GM12873 (cell line): ENCODE data around the gene IPO9.

Experiments
- TF ChIP-seq, protein P1 (sequence below): IDR thresholded peaks from 2 replicates; pipeline ENCODE4 v1.5.1; 2012; ENCODE audit warnings: low read depth, mild to moderate bottlenecking, moderate library complexity, low read length, control low read depth; ENCODE audit not compliant: insufficient read depth; ENCODE audit errors: missing control alignments

Gene IPO9

DNA sequence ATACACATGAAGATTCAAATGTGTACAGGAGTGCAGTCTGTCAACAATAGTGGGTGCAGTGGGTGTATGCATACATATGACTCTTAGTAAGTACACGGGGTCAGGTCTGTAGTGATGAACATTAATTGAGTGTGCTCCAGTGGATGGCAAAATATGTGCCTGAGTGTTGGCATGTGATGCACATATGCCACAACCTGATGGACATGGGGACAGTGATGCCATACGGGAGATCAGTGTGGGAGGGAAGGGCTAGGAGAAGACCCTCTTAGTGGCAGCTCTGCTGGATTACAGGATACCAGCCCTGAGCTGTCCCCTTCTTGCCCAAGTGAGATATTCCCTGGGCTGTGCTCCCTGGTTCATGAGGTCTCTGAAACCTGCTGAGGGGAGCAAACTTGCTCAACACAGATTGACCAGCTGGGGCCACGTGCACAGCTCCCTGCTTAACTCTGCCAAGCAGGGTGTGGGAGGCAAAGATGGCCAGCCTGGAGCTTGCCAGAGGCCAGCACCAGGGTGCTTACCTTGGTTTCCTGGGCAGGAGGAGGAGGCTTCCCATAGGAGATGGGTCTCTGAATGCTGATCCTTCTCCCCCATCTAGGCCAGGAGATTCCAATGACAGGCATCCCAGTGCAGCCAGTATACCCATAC is 62.0 kb downstream of the IPO9 start:
- TF ChIP-seq, protein P1, sequence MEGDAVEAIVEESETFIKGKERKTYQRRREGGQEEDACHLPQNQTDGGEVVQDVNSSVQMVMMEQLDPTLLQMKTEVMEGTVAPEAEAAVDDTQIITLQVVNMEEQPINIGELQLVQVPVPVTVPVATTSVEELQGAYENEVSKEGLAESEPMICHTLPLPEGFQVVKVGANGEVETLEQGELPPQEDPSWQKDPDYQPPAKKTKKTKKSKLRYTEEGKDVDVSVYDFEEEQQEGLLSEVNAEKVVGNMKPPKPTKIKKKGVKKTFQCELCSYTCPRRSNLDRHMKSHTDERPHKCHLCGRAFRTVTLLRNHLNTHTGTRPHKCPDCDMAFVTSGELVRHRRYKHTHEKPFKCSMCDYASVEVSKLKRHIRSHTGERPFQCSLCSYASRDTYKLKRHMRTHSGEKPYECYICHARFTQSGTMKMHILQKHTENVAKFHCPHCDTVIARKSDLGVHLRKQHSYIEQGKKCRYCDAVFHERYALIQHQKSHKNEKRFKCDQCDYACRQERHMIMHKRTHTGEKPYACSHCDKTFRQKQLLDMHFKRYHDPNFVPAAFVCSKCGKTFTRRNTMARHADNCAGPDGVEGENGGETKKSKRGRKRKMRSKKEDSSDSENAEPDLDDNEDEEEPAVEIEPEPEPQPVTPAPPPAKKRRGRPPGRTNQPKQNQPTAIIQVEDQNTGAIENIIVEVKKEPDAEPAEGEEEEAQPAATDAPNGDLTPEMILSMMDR, result no peak

DNA sequence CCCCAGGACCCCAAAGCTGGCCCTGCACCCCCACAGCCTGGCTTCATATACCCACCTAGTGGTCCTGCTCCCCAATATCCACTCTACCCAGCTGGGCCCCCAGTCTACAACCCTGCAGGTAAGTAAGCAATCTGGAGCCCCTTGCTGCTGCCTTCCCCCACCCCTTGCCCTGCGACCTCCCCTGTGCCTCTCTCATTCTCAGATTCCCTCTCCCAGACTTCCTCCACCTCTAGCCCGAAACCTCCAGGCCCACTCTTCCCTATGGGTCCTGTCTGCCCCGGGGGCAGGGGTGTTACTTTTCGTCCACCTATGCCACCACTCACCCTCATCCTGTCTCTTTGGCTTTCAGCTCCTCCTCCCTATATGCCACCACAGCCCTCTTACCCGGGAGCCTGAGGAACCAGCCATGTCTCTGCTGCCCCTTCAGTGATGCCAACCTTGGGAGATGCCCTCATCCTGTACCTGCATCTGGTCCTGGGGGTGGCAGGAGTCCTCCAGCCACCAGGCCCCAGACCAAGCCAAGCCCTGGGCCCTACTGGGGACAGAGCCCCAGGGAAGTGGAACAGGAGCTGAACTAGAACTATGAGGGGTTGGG is 62.6 kb downstream of the IPO9 start:
- TF ChIP-seq, protein P1, result no peak

DNA sequence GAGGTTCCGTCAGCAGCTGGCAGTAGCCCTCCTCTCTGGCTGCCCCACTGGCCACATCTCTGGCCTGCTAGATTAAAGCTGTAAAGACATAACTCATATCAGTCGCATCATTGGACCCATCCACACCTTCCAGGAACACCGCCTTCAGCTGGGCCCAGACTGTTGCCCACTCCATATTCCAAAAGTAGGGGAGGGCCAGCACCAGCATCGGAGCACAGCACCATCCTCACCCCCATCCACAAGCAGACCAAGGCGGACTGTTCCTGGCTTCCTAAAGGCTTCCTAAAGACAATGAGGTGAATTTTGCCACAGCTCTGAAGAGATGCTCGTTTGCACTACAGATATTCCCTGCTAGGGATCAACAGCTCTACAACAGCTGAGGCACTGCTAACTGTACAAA is 63.3 kb downstream of the IPO9 start:
- TF ChIP-seq, protein P1, result no peak

DNA sequence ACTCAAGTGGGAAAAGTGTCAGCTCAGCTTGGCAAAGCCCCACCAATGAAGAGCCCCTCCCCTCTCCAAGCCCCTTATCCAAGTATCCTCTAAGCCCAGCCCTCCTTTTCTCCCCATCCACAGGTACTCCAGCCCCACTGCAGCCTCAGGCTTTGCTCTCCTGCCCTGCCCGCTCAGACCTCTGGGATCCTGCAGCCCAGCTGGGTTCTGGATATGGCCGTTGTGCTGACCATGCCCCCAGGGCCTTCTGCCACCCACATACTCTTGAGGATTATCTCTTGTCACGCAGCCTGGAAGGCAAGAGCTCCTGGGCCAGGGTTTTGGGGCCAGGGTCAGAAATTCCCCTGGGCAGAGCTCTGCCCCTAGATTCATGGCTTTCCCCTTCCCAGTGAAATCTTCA is 64.5 kb downstream of the IPO9 start:
- TF ChIP-seq, protein P1, result no peak

GRCh38 chr1:201894343-201895119 is 65.6 kb downstream of the IPO9 start:
- TF ChIP-seq, protein P1, result no peak

GRCh38 chr1:201895120-201895665 is 66.2 kb downstream of the IPO9 start:
- TF ChIP-seq, protein P1, result no peak
